Activated CD4-positive, alpha-beta T cell treated with anti-CD3 and anti-CD28 coated beads for 48 hours (primary cell): Measurements from ENCODE around the gene OR13D1.
"Not testable (repeated sequence)": the region's sequence is repeated elsewhere in the genome, so short reads cannot be mapped to it uniquely, and the experiment has no call there.

Experiments
- DNase-seq: peaks from one replicate; pipeline ENCODE4 v3.0.0-alpha.2; 2020

OR13D1 gene, protein sequence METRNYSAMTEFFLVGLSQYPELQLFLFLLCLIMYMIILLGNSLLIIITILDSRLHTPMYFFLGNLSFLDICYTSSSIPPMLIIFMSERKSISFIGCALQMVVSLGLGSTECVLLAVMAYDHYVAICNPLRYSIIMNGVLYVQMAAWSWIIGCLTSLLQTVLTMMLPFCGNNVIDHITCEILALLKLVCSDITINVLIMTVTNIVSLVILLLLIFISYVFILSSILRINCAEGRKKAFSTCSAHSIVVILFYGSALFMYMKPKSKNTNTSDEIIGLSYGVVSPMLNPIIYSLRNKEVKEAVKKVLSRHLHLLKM

DNA sequence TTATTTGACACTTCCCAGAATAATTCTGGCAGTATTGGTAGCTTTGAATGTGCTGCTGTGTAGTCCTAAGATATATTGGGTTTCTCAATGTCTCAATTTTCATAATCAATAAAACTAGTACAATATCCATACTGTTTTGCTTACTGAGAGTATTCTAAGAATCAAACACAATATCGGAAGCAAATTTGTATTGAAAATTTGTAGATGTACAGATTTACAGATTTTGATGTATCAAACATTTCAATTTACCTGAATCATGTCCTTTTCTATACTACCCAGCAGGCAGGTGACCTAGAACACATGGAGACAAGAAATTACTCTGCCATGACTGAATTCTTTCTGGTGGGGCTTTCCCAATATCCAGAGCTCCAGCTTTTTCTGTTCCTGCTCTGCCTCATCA is at the start of gene OR13D1:
TSS of gene OR13D1 (plus strand) at position 301 of the 400 bp plus-strand sequence. CDS start at position 301, 0 bp downstream.
- DNase-seq: no peak

DNA sequence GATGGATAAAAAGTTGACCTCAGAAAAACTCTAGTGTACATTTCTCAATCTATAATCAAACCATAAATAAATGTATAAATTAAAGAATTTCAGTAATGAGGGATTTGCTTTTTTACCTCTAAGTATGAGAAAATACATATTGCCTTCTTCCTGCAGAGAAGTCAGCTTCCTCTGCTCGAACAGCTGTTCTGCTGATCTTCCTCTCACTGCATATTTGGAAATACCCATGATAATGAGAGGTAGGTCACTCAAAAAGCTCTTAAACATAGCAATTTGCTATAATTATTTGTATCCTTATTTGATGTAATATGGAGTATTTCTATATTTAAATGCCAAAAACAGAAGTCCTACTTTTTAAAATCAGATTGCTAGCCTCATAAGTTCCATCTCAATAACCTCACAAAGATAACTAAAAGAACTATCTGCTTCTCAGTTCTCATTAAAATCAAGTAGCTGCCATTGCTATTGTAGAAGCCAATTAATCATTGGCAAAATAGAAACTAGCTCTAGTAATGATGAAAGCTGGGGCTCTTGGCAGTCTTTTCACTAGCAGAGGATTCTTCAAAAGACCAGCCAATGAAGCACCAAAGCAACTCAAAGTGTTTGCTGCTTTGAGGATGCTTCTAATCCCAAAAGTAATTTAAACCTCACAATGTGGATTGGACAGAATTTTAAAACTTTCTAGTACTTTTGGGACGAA is 35.7 kb upstream of the OR13D1 start:
- no peak for DNase-seq

DNA sequence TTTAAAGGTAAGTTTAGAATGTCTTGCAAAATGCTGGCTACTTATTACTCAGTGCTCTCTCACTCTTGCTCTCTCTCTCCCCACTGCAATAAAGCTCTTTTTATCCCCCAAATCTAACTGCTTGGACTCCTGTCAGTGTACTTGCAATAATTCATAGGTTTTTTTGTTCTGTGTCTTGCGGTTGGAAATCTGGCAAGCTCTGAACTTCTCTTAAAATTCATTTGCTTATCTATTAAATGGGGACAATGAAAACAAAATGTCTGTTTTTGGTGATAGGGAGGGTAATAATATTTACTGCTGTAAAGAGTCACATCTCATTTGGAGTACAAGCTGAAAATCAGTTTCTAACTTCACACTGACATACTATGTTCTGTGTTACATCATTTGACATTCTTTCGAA is 18.7 kb upstream of the OR13D1 start:
- DNase-seq: no peak

DNA sequence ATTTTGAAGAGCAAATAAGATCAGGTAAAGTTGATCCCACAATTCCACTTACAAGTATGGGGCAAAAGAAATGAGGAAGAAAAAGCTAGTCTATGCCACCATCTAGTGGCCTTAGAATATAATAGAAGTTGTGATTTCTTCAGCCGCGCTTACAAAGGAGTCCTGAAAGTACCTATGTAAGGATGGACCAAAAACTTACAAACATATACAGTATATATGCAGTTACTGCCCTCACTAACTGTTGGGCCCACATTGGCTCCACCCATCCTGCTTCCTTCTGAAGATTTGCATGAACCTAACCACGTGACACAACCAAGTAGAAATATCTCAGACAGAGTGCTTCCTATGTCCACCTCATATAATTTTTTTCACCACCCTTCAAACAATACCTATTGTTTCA is 11.7 kb upstream of the OR13D1 start:
- no peak for DNase-seq

DNA sequence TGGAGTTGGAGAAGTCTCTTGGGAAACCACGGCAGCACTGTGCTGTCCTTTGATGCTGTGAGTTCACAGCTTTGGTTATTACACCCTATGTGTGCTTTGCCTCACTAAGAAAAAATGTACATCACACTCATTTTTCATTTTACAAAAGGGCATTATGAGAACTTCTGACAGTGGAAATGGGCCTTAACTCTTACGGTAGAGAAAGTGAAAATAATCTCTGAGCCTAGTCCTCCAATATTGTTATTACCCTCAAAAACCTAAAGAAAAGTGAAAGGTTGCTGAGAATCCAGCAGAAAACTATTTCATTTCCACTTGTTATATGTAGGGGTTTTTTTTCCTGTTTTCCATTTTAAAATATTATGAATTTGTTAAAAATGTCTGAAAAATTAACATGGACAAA is 8.2 kb upstream of the OR13D1 start:
- no peak for DNase-seq

DNA sequence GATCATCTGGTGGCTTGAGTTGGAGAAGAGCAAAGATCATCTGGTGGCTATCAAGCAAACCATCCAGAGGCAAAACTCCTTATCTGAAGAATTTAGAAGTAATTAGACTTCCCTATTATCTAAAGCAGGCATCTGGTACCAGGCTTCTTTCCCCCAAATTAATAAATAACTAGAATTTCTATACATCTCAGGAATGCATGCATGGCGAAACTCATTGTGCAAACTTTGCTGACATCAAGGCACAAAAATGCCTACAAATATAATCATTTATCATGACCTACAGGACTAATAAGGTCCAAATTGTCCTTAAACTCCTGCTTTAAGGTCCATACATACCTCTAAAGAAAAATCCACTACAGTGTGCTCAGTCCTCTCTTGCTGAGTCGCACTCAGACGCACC is 6.0 kb downstream of the OR13D1 start:
- no peak for DNase-seq

DNA sequence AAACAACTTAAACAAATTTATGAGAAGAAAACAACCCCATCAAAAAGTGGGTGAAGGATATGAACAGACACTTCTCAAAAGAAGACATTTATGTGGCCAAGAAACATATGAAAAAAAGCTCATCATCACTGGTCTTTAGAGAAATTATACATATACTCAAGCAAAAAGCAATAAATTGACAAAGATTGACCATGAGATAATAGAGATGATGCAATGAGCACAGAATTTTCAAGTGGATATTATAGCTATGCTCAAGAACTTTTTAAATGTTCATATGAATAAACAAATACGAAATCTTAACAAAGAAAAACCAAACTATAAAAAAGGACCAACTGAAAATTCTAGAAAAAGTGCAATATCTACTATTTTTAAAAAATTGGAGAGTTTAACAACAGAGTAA is 14.4 kb downstream of the OR13D1 start:
- not testable (repeated sequence) for DNase-seq

DNA sequence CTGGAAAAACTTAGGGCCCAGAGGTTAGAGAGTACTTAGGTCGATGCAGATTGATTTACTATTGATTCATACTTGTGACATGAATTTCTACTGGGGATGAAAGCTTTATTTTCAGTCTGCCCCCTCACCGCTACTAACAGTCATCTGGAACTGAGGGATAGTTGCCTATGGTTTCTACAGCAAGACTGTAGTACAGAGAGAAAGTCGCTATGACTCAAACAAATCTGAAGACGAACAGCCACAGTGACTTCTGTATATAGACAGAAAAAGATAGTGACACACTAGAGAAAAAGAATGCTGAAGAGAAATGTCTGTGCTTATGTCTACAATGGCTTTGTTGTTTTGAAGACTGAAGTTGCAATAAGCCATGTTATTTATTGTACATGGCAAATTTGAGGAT is 17.3 kb downstream of the OR13D1 start:
- DNase-seq: no peak

DNA sequence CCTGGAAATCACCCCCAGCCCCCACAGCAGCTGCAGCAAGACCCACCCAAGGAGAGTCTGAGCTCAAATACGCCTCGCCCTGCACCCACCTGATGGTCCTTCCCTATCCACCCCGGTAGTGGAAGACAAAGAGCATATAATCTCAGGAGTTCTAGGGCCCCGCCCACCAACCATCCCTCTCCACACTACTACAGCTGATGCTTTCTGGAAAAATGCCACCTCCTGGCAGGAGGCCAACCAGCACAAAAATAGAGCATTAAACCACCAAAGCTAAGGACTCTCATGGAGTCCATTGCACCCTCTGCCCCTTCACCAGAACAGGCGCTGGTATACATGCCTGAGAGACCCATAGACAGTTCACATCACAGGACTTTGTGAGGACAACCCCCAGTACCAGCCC is 30.7 kb downstream of the OR13D1 start:
- DNase-seq: no peak

DNA sequence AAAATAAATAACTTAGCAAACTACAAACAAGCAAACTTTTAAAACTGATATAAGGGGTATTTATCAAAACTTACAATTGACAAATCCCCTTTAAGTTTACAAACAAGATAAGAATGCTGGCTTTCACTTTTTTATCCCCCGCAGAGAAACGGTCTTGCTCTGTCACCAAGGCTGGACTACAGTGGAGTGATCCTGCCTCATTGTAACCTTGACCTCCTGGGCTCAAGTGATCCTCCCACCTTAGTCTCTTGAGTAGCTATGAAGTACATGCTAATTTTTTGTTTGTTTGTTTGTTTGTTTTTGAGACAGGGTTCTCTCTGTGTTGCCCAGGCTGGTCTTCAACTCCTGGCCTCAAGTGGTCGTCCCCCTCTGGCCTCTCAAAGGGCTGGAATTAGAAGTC is 44.1 kb downstream of the OR13D1 start:
- DNase-seq: no peak

DNA sequence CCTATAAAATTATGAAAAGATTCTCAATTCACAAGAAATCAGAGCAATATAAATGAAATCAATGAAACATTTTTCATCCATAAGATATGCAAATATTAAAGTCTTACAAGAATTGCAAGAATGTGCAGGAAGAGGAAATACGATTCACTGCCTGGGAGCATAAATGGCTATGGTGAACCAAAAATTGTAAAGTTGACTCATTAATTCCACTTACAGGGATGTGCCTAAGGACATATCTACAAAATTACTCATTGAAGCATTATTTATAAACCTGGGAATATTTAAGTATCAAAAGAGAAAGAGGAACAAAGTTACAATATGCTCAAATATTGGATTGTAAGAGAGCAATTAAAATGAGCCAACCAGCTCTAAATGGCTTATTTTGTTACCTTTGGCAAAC is 46.3 kb downstream of the OR13D1 start:
- DNase-seq: no peak

DNA sequence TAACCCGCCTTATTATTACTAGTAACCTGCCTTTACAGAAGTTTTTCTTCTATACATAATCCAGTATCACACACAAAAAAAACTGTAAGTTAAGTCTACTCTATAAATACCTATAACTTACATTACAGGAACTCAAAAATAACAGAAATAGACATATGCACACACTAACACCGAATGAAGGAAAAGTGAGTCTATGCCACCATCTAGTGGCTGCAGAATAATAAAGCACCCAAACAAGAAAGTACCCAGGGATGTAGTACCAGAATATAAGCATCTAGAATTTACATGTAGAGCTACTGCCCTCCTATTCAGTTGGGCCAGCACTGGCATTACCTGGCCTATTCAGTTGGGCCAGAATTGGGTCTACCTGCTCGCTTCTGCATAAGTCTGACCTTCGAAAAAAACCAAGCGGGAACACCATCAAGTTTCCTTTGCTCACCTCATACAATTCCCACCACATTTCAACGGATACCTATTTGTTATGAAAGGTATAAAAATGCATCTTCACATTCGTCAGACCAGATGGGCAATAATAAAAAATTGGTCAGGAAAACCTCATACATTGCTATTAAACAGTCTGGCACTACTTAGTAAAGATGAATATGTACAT is 49.2 kb downstream of the OR13D1 start:
- DNase-seq: peak; percentile 8
